Vagina (tissue), 2 donors: ENCODE data around the gene IRAK1.

Source experiments
- POLR2A ChIP-seq, 2 donors: fragments of 450-650 bp; IDR thresholded peaks; one replicate each; pipeline ENCODE4 v1.6.1; 2017; ENCODE audit warnings: antibody characterized with exemption in 2 of 2, mild to moderate bottlenecking in 2 of 2, moderate library complexity in 2 of 2
- POLR2AphosphoS5 ChIP-seq, 2 donors: sonication (generic); formaldehyde crosslinking; IDR thresholded peaks; one replicate each; pipeline ENCODE4 v1.9.0; 2017; ENCODE audit warnings: antibody characterized with exemption in 2 of 2, mild to moderate bottlenecking in 2 of 2, low read depth in 1 of 2; ENCODE audit not compliant: insufficient read depth in 1 of 2
- TF ChIP-seq, protein P1 (sequence below), 3 experiments: fragments of 450-650 bp in 2 of 3; fragments of 200-600 bp in 1 of 3; sonication (generic) in 1 of 3; IDR thresholded peaks; one replicate each; pipeline ENCODE4 v1.5.1; 2017 to 2019; ENCODE audit warnings: antibody characterized with exemption in 3 of 3, mild to moderate bottlenecking in 2 of 3, moderate library complexity in 2 of 3

DNA sequence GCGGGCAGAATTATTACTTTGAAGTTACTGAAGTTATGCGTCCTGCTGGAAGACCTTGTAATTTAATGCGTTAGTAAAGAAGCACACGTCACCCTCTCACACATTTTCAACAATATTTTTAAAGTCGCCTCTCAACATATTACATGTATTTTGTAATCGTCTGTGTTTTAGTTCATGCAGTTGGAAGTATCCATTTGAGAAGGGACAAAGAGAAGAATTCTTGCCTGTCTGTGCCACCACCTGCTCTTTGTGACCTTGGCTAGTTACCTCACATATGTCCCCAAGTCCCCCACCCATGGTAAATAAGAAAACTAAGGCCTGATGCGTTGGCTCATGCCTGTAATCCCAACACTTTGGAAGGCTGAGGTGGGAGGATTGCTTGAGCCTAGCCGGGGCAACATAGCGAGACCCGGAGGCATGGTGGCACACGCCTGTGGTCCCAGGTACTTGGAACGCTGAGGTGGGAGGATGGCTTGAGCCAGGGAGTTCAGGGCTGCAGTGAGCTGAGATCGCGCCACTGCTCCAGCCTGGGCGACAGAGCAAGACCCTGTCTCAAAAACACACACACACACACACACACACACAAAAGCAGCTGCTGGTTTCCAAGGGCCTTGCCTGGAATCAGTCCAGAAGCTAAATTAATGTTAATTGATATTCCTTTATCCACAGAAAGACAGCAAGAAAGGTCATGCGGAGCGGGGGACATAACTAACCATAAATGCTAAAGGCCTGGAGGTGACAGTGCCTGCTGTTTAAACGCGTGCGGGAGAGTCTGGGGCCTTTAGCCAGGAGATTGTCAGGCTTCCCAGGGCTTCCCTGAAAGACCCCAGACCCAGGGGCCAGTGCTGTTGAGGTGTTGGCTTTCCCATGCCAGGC, 46.3 kb downstream of the IRAK1 start:
- TF ChIP-seq, protein P1, sequence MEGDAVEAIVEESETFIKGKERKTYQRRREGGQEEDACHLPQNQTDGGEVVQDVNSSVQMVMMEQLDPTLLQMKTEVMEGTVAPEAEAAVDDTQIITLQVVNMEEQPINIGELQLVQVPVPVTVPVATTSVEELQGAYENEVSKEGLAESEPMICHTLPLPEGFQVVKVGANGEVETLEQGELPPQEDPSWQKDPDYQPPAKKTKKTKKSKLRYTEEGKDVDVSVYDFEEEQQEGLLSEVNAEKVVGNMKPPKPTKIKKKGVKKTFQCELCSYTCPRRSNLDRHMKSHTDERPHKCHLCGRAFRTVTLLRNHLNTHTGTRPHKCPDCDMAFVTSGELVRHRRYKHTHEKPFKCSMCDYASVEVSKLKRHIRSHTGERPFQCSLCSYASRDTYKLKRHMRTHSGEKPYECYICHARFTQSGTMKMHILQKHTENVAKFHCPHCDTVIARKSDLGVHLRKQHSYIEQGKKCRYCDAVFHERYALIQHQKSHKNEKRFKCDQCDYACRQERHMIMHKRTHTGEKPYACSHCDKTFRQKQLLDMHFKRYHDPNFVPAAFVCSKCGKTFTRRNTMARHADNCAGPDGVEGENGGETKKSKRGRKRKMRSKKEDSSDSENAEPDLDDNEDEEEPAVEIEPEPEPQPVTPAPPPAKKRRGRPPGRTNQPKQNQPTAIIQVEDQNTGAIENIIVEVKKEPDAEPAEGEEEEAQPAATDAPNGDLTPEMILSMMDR (IDR thresholded peaks at IDR 0.05) = no peak
- no peak for TF ChIP-seq POLR2A (IDR thresholded peaks at IDR 0.05)
- no peak for TF ChIP-seq POLR2AphosphoS5 (IDR thresholded peaks at IDR 0.05; ENCODE audit: insufficient read depth in 1 of 2, low read depth in 1 of 2)
